IMR-90 (cell line): ENCODE results near the gene OR1E2. TPM values are rescaled to one million over a fixed set of nuclear protein-coding genes. Genes with fewer than 3 reads are reported as not detected.
"Not testable (repeated sequence)": the region's sequence is repeated elsewhere in the genome, so short reads cannot be mapped to it uniquely, and the experiment has no call there.

ENCODE experiments used
- ATAC-seq: fragments of 200-7000 bp; cut with Tn5 transposase; 2 replicates; pipeline ENCODE4 v1.9.1; 2020; ENCODE audit warnings: low read depth, mild to moderate bottlenecking, moderate library complexity
- BruUV-seq: library from RNA; stranded (reverse); fragments of 400-500 nt; replicated peaks from 2 replicates; lab custom pipeline; 2021; lab: Mats Ljungman, UMichigan
- CTCF ChIA-PET: fragments of 300-600 bp; formaldehyde crosslinking; extraction: SDS; loops from one replicate; lab custom pipeline; 2021; ENCODE audit warnings: antibody characterized with exemption; lab: Yijun Ruan, JAX
- POLR2A ChIA-PET: fragments of 300-600 bp; sonication (Branson Sonifier 250); formaldehyde crosslinking; loops from one replicate; lab custom pipeline; 2022; ENCODE audit warnings: antibody characterized with exemption; ENCODE audit not compliant: unreplicated experiment; lab: Charles Lee
- DNase-seq: peaks from one replicate; pipeline ENCODE4 v3.0.0; 2013
- H2AFZ ChIP-seq: replicated peaks from 2 replicates; pipeline ENCODE3; 2013; ENCODE audit warnings: low read length, mild to moderate bottlenecking; ENCODE audit not compliant: poor library complexity
- H2AK5ac ChIP-seq: 2 replicates; pipeline ENCODE4 v1.6.1; 2013; ENCODE audit warnings: low read depth, low read length, inconsistent platforms
- H2AK9ac ChIP-seq: replicated peaks from 2 replicates; pipeline ENCODE3; 2013; ENCODE audit warnings: mild to moderate bottlenecking, low read depth, low read length, moderate library complexity; ENCODE audit not compliant: poor library complexity
- H2BK120ac ChIP-seq: 2 replicates; pipeline ENCODE4 v1.6.1; 2013; ENCODE audit warnings: low read depth, low read length, inconsistent platforms
- H2BK15ac ChIP-seq: 3 replicates; pipeline ENCODE4 v1.6.1; 2013; ENCODE audit warnings: low read depth, low read length, inconsistent platforms
- H2BK20ac ChIP-seq: 2 replicates; pipeline ENCODE4 v1.6.1; 2013; ENCODE audit warnings: low read depth, mild to moderate bottlenecking, inconsistent platforms, low read length, moderate library complexity
- H2BK5ac ChIP-seq: 2 replicates; pipeline ENCODE4 v1.6.1; 2013; ENCODE audit warnings: mild to moderate bottlenecking, low read depth, low read length, inconsistent platforms; ENCODE audit not compliant: poor library complexity, severe bottlenecking
- H3K14ac ChIP-seq: replicated peaks from 2 replicates; pipeline ENCODE4 v1.6.1; 2013; ENCODE audit warnings: low read depth, low read length, inconsistent platforms
- H3K18ac ChIP-seq: 2 replicates; pipeline ENCODE4 v1.6.1; 2013; ENCODE audit warnings: low read depth, low read length, control low read depth
- H3K23ac ChIP-seq: 2 replicates; pipeline ENCODE4 v1.6.1; 2013; ENCODE audit warnings: low read depth, low read length, inconsistent platforms
- H3K27ac ChIP-seq: 2 replicates; pipeline ENCODE4 v1.5.1; 2013; ENCODE audit warnings: mild to moderate bottlenecking, control low read depth, low read length; ENCODE audit not compliant: insufficient read depth
- H3K27me3 ChIP-seq: 2 replicates; pipeline ENCODE4 v1.6.1; 2013; ENCODE audit warnings: low read length; ENCODE audit not compliant: control insufficient read depth, insufficient read depth
- H3K36me3 ChIP-seq: 2 replicates; pipeline ENCODE4 v1.6.1; 2013; ENCODE audit warnings: low read length, mixed read lengths; ENCODE audit not compliant: control insufficient read depth, insufficient read depth
- H3K4ac ChIP-seq: 2 replicates; pipeline ENCODE4 v1.6.1; 2013; ENCODE audit warnings: low read depth, low read length, inconsistent platforms
- H3K4me1 ChIP-seq: 2 replicates; pipeline ENCODE4 v1.6.1; 2013; ENCODE audit warnings: low read length, mixed read lengths; ENCODE audit not compliant: control insufficient read depth, insufficient read depth
- H3K4me2 ChIP-seq: 2 replicates; pipeline ENCODE4 v1.6.1; 2013; ENCODE audit warnings: low read depth, mild to moderate bottlenecking, control low read depth, low read length, moderate library complexity
- H3K4me3 ChIP-seq: 2 replicates; pipeline ENCODE4 v1.5.1; 2013; ENCODE audit warnings: low read depth, mild to moderate bottlenecking, control low read depth, low read length, moderate library complexity; ENCODE audit not compliant: insufficient read depth
- H3K56ac ChIP-seq: 2 replicates; pipeline ENCODE4 v1.6.1; 2013; ENCODE audit warnings: low read length, inconsistent platforms; ENCODE audit not compliant: insufficient read depth; ENCODE audit errors: extremely low read depth
- H3K79me1 ChIP-seq, 2 experiments: 2 replicates each; pipeline ENCODE4 v1.6.1; 2013; ENCODE audit warnings: low read length in 2 of 2, inconsistent platforms in 1 of 2, low read depth in 1 of 2
- H3K9ac ChIP-seq: 2 replicates; pipeline ENCODE4 v1.6.1; 2013; ENCODE audit warnings: low read depth, low read length, control low read depth
- H3K9me1 ChIP-seq: 2 replicates; pipeline ENCODE4 v1.6.1; 2013; ENCODE audit warnings: low read length, inconsistent platforms; ENCODE audit not compliant: insufficient read depth
- H3K9me3 ChIP-seq: 2 replicates; pipeline ENCODE4 v1.6.1; 2013; ENCODE audit warnings: low read length; ENCODE audit not compliant: control insufficient read depth, insufficient read depth
- H4K20me1 ChIP-seq: 2 replicates; pipeline ENCODE4 v1.6.1; 2013; ENCODE audit warnings: low read length, inconsistent platforms; ENCODE audit not compliant: insufficient read depth
- H4K5ac ChIP-seq: 2 replicates; pipeline ENCODE4 v1.6.1; 2013; ENCODE audit warnings: mild to moderate bottlenecking, low read depth, low read length, control low read depth
- H4K8ac ChIP-seq, 2 experiments: 2 replicates each; pipeline ENCODE4 v1.6.1; 2013; ENCODE audit warnings: low read depth in 2 of 2, low read length in 2 of 2, control low read depth in 1 of 2, inconsistent platforms in 1 of 2
- H4K91ac ChIP-seq: 2 replicates; pipeline ENCODE4 v1.6.1; 2013; ENCODE audit warnings: low read depth, low read length, inconsistent platforms; ENCODE audit not compliant: insufficient read depth
- CHD1 ChIP-seq: IDR thresholded peaks from 2 replicates; pipeline ENCODE4 v1.6.1; 2012; ENCODE audit warnings: low read depth, low read length, improper control_type of control experiment
- WGBS, 2 experiments: methylation state at CpG; one replicate each; pipeline versions ENCODE4 v1.1.5 to v1.1.7; 2013; ENCODE audit warnings: missing lambda C conversion rate in 2 of 2; ENCODE audit not compliant: insufficient read length in 1 of 2; ENCODE audit errors: extremely low coverage in 2 of 2; 5-methylcytosine and 5-hydroxymethylcytosine counted together
- dilution Hi-C: fragments of 300-500 bp; cut with HindIII; formaldehyde crosslinking; loops from one replicate; pipeline ENCODE4 v1.14.3; 2018; ENCODE audit warnings: low sequenced_read_pairs; ENCODE audit not compliant: unreplicated experiment
- in situ Hi-C: fragments of 300-500 bp; cut with MboI; formaldehyde crosslinking; loops from 3 replicates; pipeline ENCODE4 v1.14.3; 2019; ENCODE audit warnings: low sequenced_read_pairs, inconsistent platforms, mixed read lengths
- intact Hi-C: fragments of 100-400 bp; cut with micrococcal nuclease; formaldehyde crosslinking; loops from 2 replicates; pipeline ENCODE4 v1.10.0; 2022
- polyA plus RNA-seq, 3 experiments: library from polyadenylated mRNA; depleted of rRNA; stranded (reverse); fragments of >200 nt; gene quantifications; 2 replicates each; pipeline ENCODE4 v1.2.3, GENCODE V29; 2012; ENCODE audit warnings: low replicate concordance in 1 of 3
- total RNA-seq: library from RNA; depleted of rRNA; stranded (reverse); fragments of >200 nt; gene quantifications from 2 replicates; pipeline ENCODE4 v1.2.3, GENCODE V29; 2012

The OR1E2 gene
- total and polyA plus RNA-seq, 2 of the 4 experiments (the other 2 are of a cell fraction) = not detected

DNA sequence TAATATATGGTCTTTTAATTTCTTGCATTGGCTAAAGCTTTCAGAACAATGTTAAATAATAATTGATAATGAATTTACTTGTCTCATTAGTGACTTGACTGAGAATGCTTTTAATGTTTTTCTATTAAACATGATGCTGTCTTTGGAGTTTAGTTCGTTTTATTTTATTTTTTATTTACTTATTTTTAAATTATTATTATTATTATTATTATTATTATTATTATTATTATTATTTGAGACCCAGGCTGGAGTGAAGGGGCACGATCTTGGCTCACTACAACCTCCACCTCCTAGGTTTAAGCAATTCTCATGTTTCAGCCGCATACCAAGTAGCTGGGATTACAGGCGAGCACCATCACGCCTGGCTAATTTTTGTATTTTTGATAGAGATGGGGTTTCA is 18.0 kb downstream of the OR1E2 start:
- Histone ChIP-seq H3K4me2 (no peak overlapping the region), H3K27me3 (no peaks in the 10 kb centered on the region), H2AK5ac (no peak overlapping the region), H3K79me1 (no peaks in the 10 kb centered on the region), H4K20me1 (no peaks in the 10 kb centered on the region), H3K9me3 (peaks cover 3% of the 10 kb centered on the region; the same call in 1 of the 2 replicates), H3K9ac (no peak overlapping the region), H3K56ac (no peak overlapping the region), H2BK5ac (no peak overlapping the region), H3K4me1 (no peaks in the 10 kb centered on the region), H2BK15ac (no peak overlapping the region), H3K23ac (no peak overlapping the region), H3K18ac (no peak overlapping the region), H2BK120ac (no peak overlapping the region), H3K14ac (no peak overlapping the region), H3K36me3 (no peaks in the 10 kb centered on the region), H4K8ac (no peak overlapping the region), H2AFZ (no peak overlapping the region), H3K27ac (no peak overlapping the region), H2BK20ac (no peak overlapping the region), H2AK9ac (no peak overlapping the region), H3K4ac (no peak overlapping the region), H3K4me3 (no peak overlapping the region), H4K91ac (no peak overlapping the region), H4K5ac (no peak overlapping the region), H3K9me1 (no peaks in the 10 kb centered on the region)
- DNase-seq = no peak
- no TSS peak for BruUV-seq
- WGBS, 2 experiments = no CpG with 5 or more reads among the region's 5 CpGs
- ATAC-seq = no peak
- intact Hi-C loops (no loop called here), dilution Hi-C loops (no loop called here), in situ Hi-C loops (no loop called here)
- no peak for TF ChIP-seq CHD1
- CTCF ChIA-PET = no interaction called here
- POLR2A ChIA-PET = no interaction called here

DNA sequence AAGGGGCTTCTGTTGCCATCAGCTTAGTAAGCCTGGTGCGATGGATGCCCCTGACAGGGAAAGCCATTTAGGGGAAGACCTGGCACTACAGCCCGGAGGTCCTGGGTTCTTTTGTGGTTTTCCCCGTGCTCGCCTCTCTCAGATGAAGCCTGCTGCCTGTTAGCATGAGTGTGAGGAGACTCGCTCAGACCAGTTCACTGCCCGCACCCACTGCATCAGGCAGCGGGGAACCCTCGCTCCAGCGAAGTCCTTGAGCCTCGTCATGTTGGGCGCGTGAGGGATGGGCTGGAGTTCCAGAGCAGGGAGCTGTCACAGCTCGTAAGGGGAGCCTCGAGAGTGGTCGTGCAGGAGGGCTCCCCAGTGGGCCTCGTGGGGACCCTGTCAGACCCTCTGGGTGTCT is 21.4 kb downstream of the OR1E2 start:
- H3K27me3 ChIP-seq, H2BK15ac ChIP-seq, CTCF ChIA-PET, H3K79me1 ChIP-seq, H3K18ac ChIP-seq, POLR2A ChIA-PET, intact Hi-C loops, H4K91ac ChIP-seq, in situ Hi-C loops, DNase-seq, H3K56ac ChIP-seq, H2BK120ac ChIP-seq, BruUV-seq, H4K5ac ChIP-seq, H3K9ac ChIP-seq, H3K27ac ChIP-seq, H2AK9ac ChIP-seq, H2BK5ac ChIP-seq, ATAC-seq, H2AK5ac ChIP-seq, H3K4me3 ChIP-seq, dilution Hi-C loops, H3K4ac ChIP-seq, H4K20me1 ChIP-seq, H2AFZ ChIP-seq, H3K14ac ChIP-seq, H4K8ac ChIP-seq, H3K36me3 ChIP-seq, H2BK20ac ChIP-seq, H3K9me3 ChIP-seq, H3K4me2 ChIP-seq, H3K9me1 ChIP-seq, H3K4me1 ChIP-seq, H3K23ac ChIP-seq: not testable (repeated sequence)
- WGBS, 2 experiments = no CpG with 5 or more reads among the region's 16 CpGs
